MM.1S (cell line): ENCODE data around the gene ATG14.

Source experiments
- EZH2 ChIP-seq: fragments of 300-600 bp; sonication (generic); optimal IDR thresholded peaks from 2 replicates; pipeline ENCODE3; 2017; ENCODE audit warnings: low read depth, mild to moderate bottlenecking, antibody characterized with exemption, low read length, mixed read lengths
- EZH2phosphoT487 ChIP-seq: fragments of 300-600 bp; sonication (generic); IDR thresholded peaks from 2 replicates; pipeline ENCODE4 v1.6.1; 2018; ENCODE audit warnings: antibody characterized with exemption, low read length
- TF ChIP-seq, protein P1 (sequence below): fragments of 300-600 bp; sonication (generic); IDR thresholded peaks from 2 replicates; pipeline ENCODE4 v1.5.1; 2016; ENCODE audit warnings: antibody characterized with exemption, low read length, mixed read lengths

DNA sequence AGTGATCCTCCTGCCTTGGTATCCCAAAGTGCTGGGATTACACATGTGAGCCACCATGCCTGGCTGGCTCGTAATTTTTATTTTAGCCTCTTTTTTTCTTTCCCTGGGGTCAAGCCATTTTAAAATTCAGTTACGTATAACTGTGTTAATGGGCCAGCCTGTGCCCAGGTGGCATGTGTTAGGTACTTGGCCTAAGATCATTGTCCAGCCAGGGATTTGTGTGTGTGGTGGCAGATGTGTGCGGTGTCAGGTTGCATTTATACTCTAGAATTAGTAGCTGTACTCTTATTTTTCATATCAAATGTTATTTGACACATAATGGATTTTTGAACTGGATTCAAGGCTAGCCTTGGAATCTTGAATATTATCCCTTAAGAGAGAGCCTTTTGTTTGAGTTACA is 71.1 kb downstream of the ATG14 start:
- TF ChIP-seq, protein P1, sequence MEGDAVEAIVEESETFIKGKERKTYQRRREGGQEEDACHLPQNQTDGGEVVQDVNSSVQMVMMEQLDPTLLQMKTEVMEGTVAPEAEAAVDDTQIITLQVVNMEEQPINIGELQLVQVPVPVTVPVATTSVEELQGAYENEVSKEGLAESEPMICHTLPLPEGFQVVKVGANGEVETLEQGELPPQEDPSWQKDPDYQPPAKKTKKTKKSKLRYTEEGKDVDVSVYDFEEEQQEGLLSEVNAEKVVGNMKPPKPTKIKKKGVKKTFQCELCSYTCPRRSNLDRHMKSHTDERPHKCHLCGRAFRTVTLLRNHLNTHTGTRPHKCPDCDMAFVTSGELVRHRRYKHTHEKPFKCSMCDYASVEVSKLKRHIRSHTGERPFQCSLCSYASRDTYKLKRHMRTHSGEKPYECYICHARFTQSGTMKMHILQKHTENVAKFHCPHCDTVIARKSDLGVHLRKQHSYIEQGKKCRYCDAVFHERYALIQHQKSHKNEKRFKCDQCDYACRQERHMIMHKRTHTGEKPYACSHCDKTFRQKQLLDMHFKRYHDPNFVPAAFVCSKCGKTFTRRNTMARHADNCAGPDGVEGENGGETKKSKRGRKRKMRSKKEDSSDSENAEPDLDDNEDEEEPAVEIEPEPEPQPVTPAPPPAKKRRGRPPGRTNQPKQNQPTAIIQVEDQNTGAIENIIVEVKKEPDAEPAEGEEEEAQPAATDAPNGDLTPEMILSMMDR, result no peak
- no peak for TF ChIP-seq EZH2
- no peak for TF ChIP-seq EZH2phosphoT487
